GM23248 (cell line): ENCODE results near the gene SPATA32.

Source experiments
- EZH2 ChIP-seq: fragments of 200-600 bp; sonication (generic); IDR thresholded peaks from 2 replicates; pipeline ENCODE4 v1.6.1; 2018; ENCODE audit warnings: antibody characterized with exemption, mild to moderate bottlenecking; ENCODE audit not compliant: insufficient read depth, poor library complexity, severe bottlenecking
- EZH2phosphoT487 ChIP-seq: fragments of 200-600 bp; sonication (generic); IDR thresholded peaks from 2 replicates; pipeline ENCODE4 v1.6.1; 2018; ENCODE audit warnings: antibody characterized with exemption, moderate library complexity, mild to moderate bottlenecking, low read depth; ENCODE audit not compliant: insufficient read depth

DNA sequence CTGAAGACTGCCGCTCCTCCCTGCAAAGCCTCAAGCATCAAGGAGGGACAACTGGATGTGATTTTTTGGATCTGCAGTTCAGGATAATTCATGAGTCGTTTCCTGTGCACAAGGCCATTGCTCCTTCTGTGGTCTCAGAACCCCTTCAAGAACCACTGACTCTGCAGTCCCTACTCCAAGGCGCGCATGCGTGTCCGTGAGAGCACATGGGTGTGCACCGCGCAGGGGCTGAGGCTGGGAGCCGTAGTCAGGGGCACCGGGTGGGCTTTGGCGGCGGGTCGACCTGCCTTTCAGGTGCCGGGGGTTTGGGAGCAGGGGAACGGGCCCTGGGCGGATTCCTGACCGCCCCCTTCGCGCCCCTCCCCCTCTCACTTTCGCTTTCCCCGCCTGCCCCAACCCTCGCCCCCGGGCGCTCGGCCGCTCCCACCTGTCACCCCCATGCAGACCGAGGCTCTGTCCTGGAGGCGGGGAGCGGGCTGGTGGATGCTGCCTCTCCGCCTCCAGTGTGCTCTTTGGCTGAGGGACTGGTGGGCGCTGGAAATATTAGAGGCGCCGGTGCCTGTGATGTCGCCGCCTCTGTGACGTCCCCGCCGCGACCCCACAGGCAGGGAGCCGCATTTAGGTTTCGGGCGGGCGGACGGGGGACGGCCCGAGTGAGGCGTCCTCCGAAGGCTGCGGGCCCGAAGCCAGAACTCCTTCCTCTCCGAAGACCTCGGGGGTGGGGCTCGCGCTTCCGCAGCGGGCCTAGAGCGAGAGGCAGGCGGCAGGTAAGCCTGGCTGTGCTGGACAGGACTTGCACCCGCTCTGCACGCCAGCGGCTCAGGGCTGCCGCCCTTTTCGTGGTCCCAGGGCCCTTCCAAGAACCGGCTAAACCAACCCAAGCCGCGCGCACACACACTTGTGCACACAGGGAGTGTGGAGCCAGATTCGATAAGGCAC, at the start of gene SPATA32:
- TF ChIP-seq EZH2phosphoT487: no peak
- no peak for TF ChIP-seq EZH2
